ENCODE measurements around the gene PNKP.

Gene PNKP

GRCh38 chr19:49852631-49853126, 14.7 kb downstream of the PNKP start:
- Histone ChIP-seq H4K20me1 (ENCODE audit: control insufficient read depth, insufficient read depth, low read depth, low read length) (peaks cover 13% of the 10 kb centered on the region; the same call in 1 of the 2 replicates), H3K4me3 (ENCODE audit: low read length) (peak overlapping the region; percentile 81), H3K36me3 (ENCODE audit: control insufficient read depth, low read length) (peaks cover 42% of the 10 kb centered on the region), H3K27me3 (ENCODE audit: control insufficient read depth, low read length) (no peaks in the 10 kb centered on the region; the same call in 1 of the 2 replicates), H3K79me2 (ENCODE audit: control insufficient read depth, low read length) (peaks cover 33% of the 10 kb centered on the region), H3K27ac (ENCODE audit: low read depth, low read length) (no peak overlapping the region), H3K4me1 (ENCODE audit: control insufficient read depth, low read length) (peaks cover 45% of the 10 kb centered on the region), H3K4me2 (ENCODE audit: low read length) (peak overlapping the region; percentile 99), H3F3A (ENCODE audit: control insufficient read depth, insufficient read depth) (peaks cover 8% of the 10 kb centered on the region), H3K9me2 (replicated peaks; ENCODE audit: control insufficient read depth, low read length) (no peaks in the 10 kb centered on the region), H3K9me3 (ENCODE audit: control insufficient read depth, insufficient read depth, low read length) (no peaks in the 10 kb centered on the region)
- no peak for TF ChIP-seq CTCF (IDR thresholded peaks at IDR 0.05; ENCODE audit: low read depth, low read length, poor library complexity, severe bottlenecking)
- no peak for TF ChIP-seq EZH2phosphoT487 (IDR thresholded peaks at IDR 0.05; ENCODE audit: borderline replicate concordance, low read length)

GRCh38 chr19:49851456-49852259, 15.7 kb downstream of the PNKP start:
- TF ChIP-seq EZH2phosphoT487 (IDR thresholded peaks at IDR 0.05; ENCODE audit: borderline replicate concordance, low read length) (no peak), CTCF (IDR thresholded peaks at IDR 0.05; ENCODE audit: low read depth, low read length, poor library complexity, severe bottlenecking) (peak; percentile 1)
- peaks cover 34% of the 10 kb centered on the region for H3K36me3 ChIP-seq (ENCODE audit: control insufficient read depth, low read length)
- peaks cover 45% of the 10 kb centered on the region for H3K4me1 ChIP-seq (ENCODE audit: control insufficient read depth, low read length)
- peak overlapping the region; percentile 83; the same call in 1 of the 2 replicates for H3K27ac ChIP-seq (ENCODE audit: low read depth, low read length)
- peak overlapping the region; percentile 81 for H3K4me3 ChIP-seq (ENCODE audit: low read length)
- peaks cover 8% of the 10 kb centered on the region for H3F3A ChIP-seq (ENCODE audit: control insufficient read depth, insufficient read depth)
- no peaks in the 10 kb centered on the region for H3K9me2 ChIP-seq (replicated peaks; ENCODE audit: control insufficient read depth, low read length)
- H3K4me2 ChIP-seq (ENCODE audit: low read length), result peak overlapping the region; percentile 99
- H3K79me2 ChIP-seq (ENCODE audit: control insufficient read depth, low read length), result peaks cover 33% of the 10 kb centered on the region
- no peaks in the 10 kb centered on the region; the same call in 1 of the 2 replicates for H3K27me3 ChIP-seq (ENCODE audit: control insufficient read depth, low read length)
- H4K20me1 ChIP-seq (ENCODE audit: control insufficient read depth, insufficient read depth, low read depth, low read length), result peaks cover 13% of the 10 kb centered on the region; the same call in 1 of the 2 replicates
- H3K9me3 ChIP-seq (ENCODE audit: control insufficient read depth, insufficient read depth, low read length), result no peaks in the 10 kb centered on the region

- H3K9me2 ChIP-seq (replicated peaks; ENCODE audit: control insufficient read depth, low read length), result no peaks in the 10 kb centered on the region
- no peaks in the 10 kb centered on the region; the same call in 1 of the 2 replicates for H3K27me3 ChIP-seq (ENCODE audit: control insufficient read depth, low read length)
- peak within 1 kb of the TSS; percentile 81 for H3K4me3 ChIP-seq (ENCODE audit: low read length)
- H3K9me3 ChIP-seq (ENCODE audit: control insufficient read depth, insufficient read depth, low read length), result no peaks in the 10 kb centered on the region
- peak within 1 kb of the TSS; percentile 99 for H3K4me2 ChIP-seq (ENCODE audit: low read length)
- peaks cover 13% of the 10 kb centered on the region; the same call in 1 of the 2 replicates for H4K20me1 ChIP-seq (ENCODE audit: control insufficient read depth, insufficient read depth, low read depth, low read length)
- peaks cover 24% of the 10 kb centered on the region for H3K36me3 ChIP-seq (ENCODE audit: control insufficient read depth, low read length)
- H3F3A ChIP-seq (ENCODE audit: control insufficient read depth, insufficient read depth), result peaks cover 12% of the 10 kb centered on the region
- H3K27ac ChIP-seq (ENCODE audit: low read depth, low read length), result peak within 1 kb of the TSS; percentile 83
- H3K4me1 ChIP-seq (ENCODE audit: control insufficient read depth, low read length), result peaks cover 45% of the 10 kb centered on the region
- TF ChIP-seq CTCF (IDR thresholded peaks at IDR 0.05; ENCODE audit: low read depth, low read length, poor library complexity, severe bottlenecking) (no peak), EZH2phosphoT487 (IDR thresholded peaks at IDR 0.05; ENCODE audit: borderline replicate concordance, low read length) (no peak)
- peaks cover 33% of the 10 kb centered on the region for H3K79me2 ChIP-seq (ENCODE audit: control insufficient read depth, low read length)
Measured at GRCh38 chr19:49850487-49851342, 16.7 kb downstream of the PNKP start, which contains the start of gene PTOV1. Gene PTOV1, plus strand, starts transcription at chr19:49851159.
